NCI-H2081 (cell line): Measurements from ENCODE around the gene CKAP5.

Experiments used
- DNase-seq, 2 experiments: peaks; one replicate each; lab custom pipeline; 2025; lab: John Stamatoyannopoulos, UW

Gene CKAP5

GRCh38 chr11:46698597-46698996 lies 147.5 kb downstream of the CKAP5 start:
- DNase-seq = no peak

GRCh38 chr11:46697723-46698122 lies 148.4 kb downstream of the CKAP5 start:
- no peak for DNase-seq

GRCh38 chr11:46697303-46697702 lies 148.8 kb downstream of the CKAP5 start:
- DNase-seq = no peak

GRCh38 chr11:46696212-46696558 lies 149.9 kb downstream of the CKAP5 start:
- DNase-seq = peak; percentile 51 to 66

GRCh38 chr11:46695345-46696211 lies 150.5 kb downstream of the CKAP5 start:
- no peak for DNase-seq

- DNase-seq = no peak
Measured at GRCh38 chr11:46694607-46695006, 151.5 kb downstream of the CKAP5 start.

- DNase-seq = no peak
Measured at GRCh38 chr11:46694072-46694471, 152.0 kb downstream of the CKAP5 start.

- DNase-seq = no peak
Measured at GRCh38 chr11:46693597-46694012, 152.5 kb downstream of the CKAP5 start.
